Neural crest cell (in vitro differentiated cells): ENCODE results near the gene SHROOM3. TPM values are rescaled to one million over a fixed set of nuclear protein-coding genes. Genes with fewer than 3 reads are reported as not detected.

Experiments used
- DNase-seq: peaks from one replicate; pipeline ENCODE4 v3.0.0; 2021; ENCODE audit warnings: low read depth, mixed read lengths, low spot score
- H3K27ac Mint-ChIP-seq: one replicate; pipeline ENCODE4 v1.8.0; 2021; ENCODE audit warnings: mild to moderate bottlenecking, mixed read lengths; ENCODE audit not compliant: unreplicated experiment
- H3K27me3 Mint-ChIP-seq: 2 replicates; pipeline ENCODE4 v1.8.0; 2021; ENCODE audit warnings: low read depth, mild to moderate bottlenecking, mixed read lengths
- H3K36me3 Mint-ChIP-seq: 2 replicates; pipeline ENCODE4 v1.8.0; 2021; ENCODE audit warnings: low read depth, mild to moderate bottlenecking, mixed read lengths
- H3K4me1 Mint-ChIP-seq: 2 replicates; pipeline ENCODE4 v1.8.0; 2021; ENCODE audit warnings: mixed read lengths
- H3K4me3 Mint-ChIP-seq: one replicate; pipeline ENCODE4 v1.8.0; 2021; ENCODE audit warnings: mild to moderate bottlenecking, mixed read lengths
- H3K9me3 Mint-ChIP-seq: 2 replicates; pipeline ENCODE4 v1.8.0; 2021; ENCODE audit warnings: mixed read lengths
- total RNA-seq: library from RNA; stranded (reverse); gene quantifications from 2 replicates; pipeline ENCODE4 v1.2.1, GENCODE V29; 2021
- TF ChIP-seq, protein P1 (sequence below): fragments of 200-600 bp; sonication (generic); conservative IDR thresholded peaks from 2 replicates; pipeline ENCODE4 v1.5.0; 2021; ENCODE audit warnings: antibody characterized with exemption, mild to moderate bottlenecking

Gene SHROOM3
- total RNA-seq, 1 donor from 2014 or later: 40.1 TPM

DNA sequence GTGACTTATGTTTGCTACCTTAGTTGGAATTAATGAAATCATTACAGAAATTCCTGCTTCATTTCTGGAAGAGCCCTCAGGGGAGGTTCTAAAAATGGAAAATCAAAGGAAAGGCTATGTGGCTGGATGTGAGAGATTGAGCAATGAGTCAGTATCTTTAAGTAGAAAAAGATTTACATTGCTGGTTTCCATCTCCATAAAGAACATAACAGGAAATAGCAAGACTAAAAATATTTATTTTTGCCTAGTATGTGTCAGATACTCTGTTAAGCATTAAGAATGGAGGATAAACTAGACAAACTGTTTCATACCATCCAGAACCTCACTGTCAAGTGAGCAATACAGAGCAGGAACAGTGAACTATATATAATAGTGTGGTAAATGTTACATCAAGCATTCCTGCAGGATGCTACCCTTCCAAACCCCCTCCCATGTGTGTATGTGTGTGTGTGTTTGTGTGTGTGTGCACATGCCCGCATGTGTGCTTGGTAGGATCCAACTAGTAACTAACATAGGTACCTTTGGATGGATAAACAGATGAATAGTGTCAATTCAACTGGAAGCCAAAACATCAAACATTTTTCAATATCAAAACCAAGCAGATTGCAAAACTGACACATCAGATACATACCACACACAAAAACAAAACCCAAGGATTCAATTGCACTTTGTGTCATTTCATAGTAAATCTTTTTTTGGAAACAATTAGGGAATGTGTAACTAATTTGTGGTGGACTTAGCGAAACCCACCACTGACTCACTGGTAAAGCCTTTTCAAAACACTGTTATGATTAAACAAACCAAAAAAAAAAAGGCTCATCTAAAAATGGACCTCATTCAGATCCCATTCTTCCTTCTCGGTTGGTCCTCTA, 223.4 kb downstream of the SHROOM3 start:
- no peak for DNase-seq
- Mint-ChIP-seq H3K27ac (no peak overlapping the region), H3K9me3 (no peaks in the 10 kb centered on the region), H3K4me3 (no peak overlapping the region), H3K27me3 (no peaks in the 10 kb centered on the region), H3K36me3 (no peaks in the 10 kb centered on the region), H3K4me1 (peaks cover 13% of the 10 kb centered on the region)
- TF ChIP-seq, protein P1, sequence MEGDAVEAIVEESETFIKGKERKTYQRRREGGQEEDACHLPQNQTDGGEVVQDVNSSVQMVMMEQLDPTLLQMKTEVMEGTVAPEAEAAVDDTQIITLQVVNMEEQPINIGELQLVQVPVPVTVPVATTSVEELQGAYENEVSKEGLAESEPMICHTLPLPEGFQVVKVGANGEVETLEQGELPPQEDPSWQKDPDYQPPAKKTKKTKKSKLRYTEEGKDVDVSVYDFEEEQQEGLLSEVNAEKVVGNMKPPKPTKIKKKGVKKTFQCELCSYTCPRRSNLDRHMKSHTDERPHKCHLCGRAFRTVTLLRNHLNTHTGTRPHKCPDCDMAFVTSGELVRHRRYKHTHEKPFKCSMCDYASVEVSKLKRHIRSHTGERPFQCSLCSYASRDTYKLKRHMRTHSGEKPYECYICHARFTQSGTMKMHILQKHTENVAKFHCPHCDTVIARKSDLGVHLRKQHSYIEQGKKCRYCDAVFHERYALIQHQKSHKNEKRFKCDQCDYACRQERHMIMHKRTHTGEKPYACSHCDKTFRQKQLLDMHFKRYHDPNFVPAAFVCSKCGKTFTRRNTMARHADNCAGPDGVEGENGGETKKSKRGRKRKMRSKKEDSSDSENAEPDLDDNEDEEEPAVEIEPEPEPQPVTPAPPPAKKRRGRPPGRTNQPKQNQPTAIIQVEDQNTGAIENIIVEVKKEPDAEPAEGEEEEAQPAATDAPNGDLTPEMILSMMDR: no peak

DNA sequence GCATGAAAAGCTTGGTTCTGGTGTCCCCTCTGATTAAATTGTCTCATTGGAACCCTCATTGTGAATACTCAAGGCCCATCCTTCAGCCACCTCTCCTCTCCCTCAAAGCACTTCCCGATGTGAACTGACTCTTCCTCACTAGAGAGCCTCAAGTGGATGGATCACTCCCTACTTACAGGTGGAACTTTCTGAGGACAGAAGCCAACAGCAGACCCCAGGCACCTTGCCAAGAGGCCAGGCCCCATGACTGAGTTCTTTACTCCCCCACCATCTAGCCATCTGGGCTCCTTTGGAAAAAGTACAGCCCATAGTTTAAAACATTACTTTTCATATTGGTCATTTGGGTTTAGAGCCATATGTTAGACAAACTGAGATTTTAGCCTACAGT, 224.1 kb downstream of the SHROOM3 start:
- Mint-ChIP-seq H3K4me3 (no peak overlapping the region), H3K4me1 (peaks cover 13% of the 10 kb centered on the region), H3K27me3 (no peaks in the 10 kb centered on the region), H3K36me3 (no peaks in the 10 kb centered on the region), H3K27ac (no peak overlapping the region), H3K9me3 (no peaks in the 10 kb centered on the region)
- no peak for DNase-seq
- TF ChIP-seq, protein P1: no peak

DNA sequence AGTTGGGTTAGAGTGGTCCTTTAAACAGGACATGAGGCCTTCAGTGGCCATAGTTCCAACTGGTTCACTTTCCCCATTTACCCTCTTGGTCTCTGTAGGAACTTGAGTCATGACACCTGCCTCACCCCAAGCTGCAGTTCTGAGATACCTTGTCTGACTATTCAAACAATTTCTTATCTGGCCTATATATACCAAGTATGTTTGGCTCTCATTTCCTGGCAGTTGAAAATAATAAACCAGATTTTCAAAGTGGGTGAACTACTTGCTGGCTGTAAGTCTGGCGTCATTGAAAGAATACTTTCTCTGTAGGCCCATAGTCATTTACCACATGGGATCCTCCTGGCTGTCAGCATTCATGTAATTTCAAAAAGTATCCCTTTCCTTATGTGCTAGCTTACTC, 228.8 kb downstream of the SHROOM3 start:
- Mint-ChIP-seq H3K4me1 (no peaks in the 10 kb centered on the region), H3K27ac (no peak overlapping the region), H3K9me3 (no peaks in the 10 kb centered on the region), H3K4me3 (no peak overlapping the region), H3K27me3 (no peaks in the 10 kb centered on the region), H3K36me3 (no peaks in the 10 kb centered on the region)
- TF ChIP-seq, protein P1: no peak
- no peak for DNase-seq

DNA sequence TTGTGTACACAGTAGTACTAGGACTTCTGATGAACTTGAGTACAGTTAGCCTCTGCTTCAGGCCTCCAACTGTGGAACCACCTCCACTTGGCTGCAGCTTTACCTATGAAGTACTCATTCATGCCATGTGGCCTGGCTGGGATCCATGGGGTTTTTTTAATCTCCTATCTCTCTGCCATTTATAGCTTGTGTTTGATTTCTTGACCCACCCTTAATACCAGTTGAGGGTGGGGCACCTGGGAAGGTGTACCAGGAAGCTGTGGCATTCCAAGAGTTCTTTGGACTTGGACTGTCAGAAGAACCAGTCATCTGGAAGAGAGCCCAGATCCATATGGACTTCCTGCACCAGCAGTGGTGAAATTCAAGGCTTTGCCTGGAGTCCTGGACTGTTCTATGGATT, 230.1 kb downstream of the SHROOM3 start:
- TF ChIP-seq, protein P1: no peak
- DNase-seq: no peak
- Mint-ChIP-seq H3K9me3 (no peaks in the 10 kb centered on the region), H3K4me3 (no peak overlapping the region), H3K27me3 (no peaks in the 10 kb centered on the region), H3K36me3 (no peaks in the 10 kb centered on the region), H3K27ac (no peak overlapping the region), H3K4me1 (no peaks in the 10 kb centered on the region)

DNA sequence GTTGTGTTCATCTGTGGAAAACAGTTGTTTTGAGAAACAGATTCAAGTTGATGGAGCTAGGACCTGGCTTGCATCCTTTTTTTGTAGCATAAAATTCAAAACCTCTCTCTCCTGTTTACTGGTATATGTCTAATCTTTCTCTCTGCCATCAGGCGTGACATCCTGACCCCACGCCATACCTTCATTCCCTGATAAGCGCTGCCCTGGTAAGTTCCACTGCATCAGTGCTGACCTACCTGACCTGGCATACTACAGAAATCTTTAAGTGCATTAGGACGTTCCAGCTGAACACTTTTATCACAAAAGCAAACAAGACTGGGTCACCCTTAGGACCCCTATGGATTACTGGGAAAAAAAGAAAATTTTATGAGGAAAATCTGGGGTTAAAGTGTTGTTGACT, 230.7 kb downstream of the SHROOM3 start:
- Mint-ChIP-seq H3K4me3 (no peak overlapping the region), H3K27ac (no peak overlapping the region), H3K27me3 (no peaks in the 10 kb centered on the region), H3K9me3 (no peaks in the 10 kb centered on the region), H3K4me1 (no peaks in the 10 kb centered on the region), H3K36me3 (no peaks in the 10 kb centered on the region)
- TF ChIP-seq, protein P1: no peak
- DNase-seq: no peak
